Neural progenitor cell (in vitro differentiated cells): Measurements from ENCODE around the gene CCDC122. TPM values are rescaled to one million over a fixed set of nuclear protein-coding genes. Genes with fewer than 3 reads are reported as not detected.
A peak's percentile ranks its signal among the peaks of the same experiment; 100 is the strongest.

Experiments
- DNase-seq: peaks from one replicate; pipeline ENCODE4 v3.0.0-alpha.2; 2016; ENCODE audit warnings: low spot score
- H2AFZ ChIP-seq: fragments of 200-600 bp; sonication (generic); replicated peaks from 2 replicates; pipeline ENCODE4 v1.6.1; 2016; ENCODE audit warnings: antibody characterized with exemption
- H3F3A ChIP-seq: fragments of 200-600 bp; sonication (generic); 2 replicates; pipeline ENCODE4 v1.6.1; 2016; ENCODE audit warnings: antibody characterized with exemption, low read depth
- H3K27ac ChIP-seq: fragments of 200-600 bp; sonication (generic); 2 replicates; pipeline ENCODE4 v1.5.1; 2016; ENCODE audit warnings: mild to moderate bottlenecking
- H3K27me3 ChIP-seq: fragments of 200-600 bp; sonication (generic); 2 replicates; pipeline ENCODE4 v1.6.1; 2016; ENCODE audit warnings: mild to moderate bottlenecking, moderate library complexity
- H3K36me3 ChIP-seq: fragments of 200-600 bp; sonication (generic); 2 replicates; pipeline ENCODE4 v1.5.1; 2016
- H3K4me1 ChIP-seq: fragments of 200-600 bp; sonication (generic); 2 replicates; pipeline ENCODE4 v1.6.1; 2016; ENCODE audit warnings: mixed run types
- H3K4me2 ChIP-seq: fragments of 200-600 bp; sonication (generic); 2 replicates; pipeline ENCODE4 v1.6.1; 2016
- H3K4me3 ChIP-seq: fragments of 200-600 bp; sonication (generic); 2 replicates; pipeline ENCODE4 v1.5.1; 2016
- H3K79me2 ChIP-seq: fragments of 200-600 bp; sonication (generic); 2 replicates; pipeline ENCODE4 v1.6.1; 2016; ENCODE audit warnings: low read depth
- H3K9ac ChIP-seq: fragments of 200-600 bp; sonication (generic); 2 replicates; pipeline ENCODE4 v1.6.1; 2016
- H3K9me3 ChIP-seq: fragments of 200-600 bp; sonication (generic); 2 replicates; pipeline ENCODE4 v1.5.1; 2016; ENCODE audit warnings: low read depth
- H4K20me1 ChIP-seq: fragments of 200-600 bp; sonication (generic); 2 replicates; pipeline ENCODE4 v1.6.1; 2016; ENCODE audit warnings: low read depth
- H3K27ac Mint-ChIP-seq: 3 replicates; pipeline ENCODE4 v1.8.0; 2021; ENCODE audit warnings: mixed read lengths
- H3K27me3 Mint-ChIP-seq: 2 replicates; pipeline ENCODE4 v1.8.0; 2022; ENCODE audit warnings: low read depth, mild to moderate bottlenecking, inconsistent platforms, moderate library complexity, mixed read lengths; ENCODE audit not compliant: insufficient read depth
- H3K36me3 Mint-ChIP-seq: 3 replicates; pipeline ENCODE4 v1.8.0; 2021; ENCODE audit warnings: mixed read lengths
- H3K4me1 Mint-ChIP-seq: 3 replicates; pipeline ENCODE4 v1.8.0; 2021; ENCODE audit warnings: mixed read lengths
- H3K4me3 Mint-ChIP-seq: 3 replicates; pipeline ENCODE4 v1.8.0; 2021; ENCODE audit warnings: mild to moderate bottlenecking, moderate library complexity, mixed read lengths
- H3K9me3 Mint-ChIP-seq: 3 replicates; pipeline ENCODE4 v1.8.0; 2020; ENCODE audit warnings: mixed read lengths
- CTCF ChIP-seq: fragments of 200-600 bp; sonication (generic); IDR thresholded peaks from 2 replicates; pipeline ENCODE4 v1.5.1; 2017; ENCODE audit warnings: antibody characterized with exemption, mild to moderate bottlenecking
- EZH2 ChIP-seq: fragments of 200-600 bp; sonication (generic); IDR thresholded peaks from 2 replicates; pipeline ENCODE4 v1.6.1; 2017; ENCODE audit warnings: antibody characterized with exemption, mild to moderate bottlenecking, moderate library complexity
- EZH2phosphoT487 ChIP-seq: fragments of 200-600 bp; sonication (generic); IDR thresholded peaks from 2 replicates; pipeline ENCODE4 v1.6.1; 2017; ENCODE audit warnings: antibody characterized with exemption
- total RNA-seq: library from RNA; depleted of rRNA; stranded (reverse); fragments of >200 nt; gene quantifications from 2 replicates; pipeline ENCODE4 v1.2.3, GENCODE V29; 2015; ENCODE audit warnings: low replicate concordance

Gene CCDC122
- total RNA-seq, 1 donor from 2014 or later: 24.4 TPM

GRCh38 chr13:43880214-43880855 is 795 bp upstream of the CCDC122 start:
- no peak overlapping the region for H3K27ac Mint-ChIP-seq
- TF ChIP-seq CTCF: no peak
- TF ChIP-seq EZH2phosphoT487: no peak
- no peak for TF ChIP-seq EZH2
- Histone ChIP-seq H3K4me1 (peaks cover 15% of the 10 kb centered on the region), H3K9ac (no peak overlapping the region), H3K79me2 (peaks cover 7% of the 10 kb centered on the region), H3K27me3 (peaks cover 25% of the 10 kb centered on the region), H3K4me3 (peak overlapping the region; percentile 65), H3F3A (peaks cover 4% of the 10 kb centered on the region), H3K9me3 (no peaks in the 10 kb centered on the region), H3K4me2 (peak overlapping the region; percentile 78), H4K20me1 (no peaks in the 10 kb centered on the region), H3K36me3 (no peaks in the 10 kb centered on the region), H2AFZ (peak overlapping the region; percentile 89), H3K27ac (no peak overlapping the region)
- DNase-seq: no peak
- peaks cover 9% of the 10 kb centered on the region for H3K27me3 Mint-ChIP-seq
- H3K9me3 Mint-ChIP-seq: no peaks in the 10 kb centered on the region
- H3K36me3 Mint-ChIP-seq: no peaks in the 10 kb centered on the region
- H3K4me1 Mint-ChIP-seq: peaks cover 13% of the 10 kb centered on the region
- H3K4me3 Mint-ChIP-seq: peak overlapping the region; percentile 85

DNA sequence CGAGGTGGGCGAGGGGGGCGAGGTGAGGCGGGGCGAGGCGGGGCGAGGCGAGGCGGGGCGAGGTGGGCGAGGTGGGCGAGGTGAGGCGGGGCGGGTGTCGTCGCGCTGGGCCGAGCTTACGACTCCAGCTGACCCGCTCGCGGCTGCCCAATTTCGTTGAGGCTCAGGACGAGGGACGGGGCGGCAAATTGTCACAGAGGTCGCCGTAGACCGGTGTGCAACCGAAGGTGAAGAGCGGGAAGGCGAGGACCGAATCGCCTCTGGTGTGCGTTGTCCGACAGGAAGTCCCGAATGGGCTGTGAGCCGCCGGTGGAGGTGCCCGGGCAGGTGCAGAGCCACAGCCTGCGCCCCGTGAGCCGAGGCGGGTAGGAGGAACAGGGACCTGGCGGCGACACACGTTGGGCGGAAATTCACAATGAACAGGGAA is 228 bp upstream of the CCDC122 start, which contains the start of gene LACC1:
TSS of gene LACC1 (plus strand) at position 150 of the 427 bp plus-strand sequence. CDS start 1,082 bp downstream, outside the sequence.
- Mint-ChIP-seq H3K9me3 (no peaks in the 10 kb centered on the region), H3K27me3 (peaks cover 9% of the 10 kb centered on the region), H3K4me1 (peaks cover 13% of the 10 kb centered on the region), H3K27ac (no peak within 1 kb of the TSS), H3K36me3 (no peaks in the 10 kb centered on the region), H3K4me3 (peak within 1 kb of the TSS; percentile 85)
- Histone ChIP-seq H2AFZ (peak within 1 kb of the TSS; percentile 89), H3K4me2 (peak within 1 kb of the TSS; percentile 78), H3K27me3 (peaks cover 25% of the 10 kb centered on the region), H3K4me1 (peaks cover 15% of the 10 kb centered on the region), H3K9ac (peak within 1 kb of the TSS; percentile 33), H3K79me2 (peaks cover 7% of the 10 kb centered on the region), H3K9me3 (no peaks in the 10 kb centered on the region), H3K4me3 (peak within 1 kb of the TSS; percentile 65), H3K27ac (no peak within 1 kb of the TSS), H4K20me1 (no peaks in the 10 kb centered on the region), H3K36me3 (no peaks in the 10 kb centered on the region), H3F3A (peaks cover 9% of the 10 kb centered on the region)
- no peak for TF ChIP-seq CTCF
- no peak for TF ChIP-seq EZH2phosphoT487
- peak; percentile 58 for TF ChIP-seq EZH2
- DNase-seq: peak; percentile 76

GRCh38 chr13:43877766-43878165 is 1.8 kb downstream of the CCDC122 start:
- Mint-ChIP-seq H3K27ac (no peak overlapping the region), H3K4me1 (peaks cover 13% of the 10 kb centered on the region), H3K4me3 (peak overlapping the region; percentile 64), H3K9me3 (no peaks in the 10 kb centered on the region), H3K36me3 (no peaks in the 10 kb centered on the region), H3K27me3 (peaks cover 9% of the 10 kb centered on the region)
- Histone ChIP-seq H3K79me2 (peaks cover 7% of the 10 kb centered on the region), H3K9me3 (no peaks in the 10 kb centered on the region), H3K4me3 (peak overlapping the region; percentile 65), H3K4me2 (no peak overlapping the region), H3K36me3 (no peaks in the 10 kb centered on the region), H3F3A (peaks cover 9% of the 10 kb centered on the region), H4K20me1 (no peaks in the 10 kb centered on the region), H3K9ac (no peak overlapping the region), H3K27ac (no peak overlapping the region), H3K27me3 (peaks cover 25% of the 10 kb centered on the region), H3K4me1 (peaks cover 11% of the 10 kb centered on the region), H2AFZ (no peak overlapping the region)
- TF ChIP-seq EZH2 (no peak), EZH2phosphoT487 (no peak), CTCF (no peak)
- DNase-seq: no peak
